SK-N-SH (cell line): ENCODE data around the gene WDR7. TPM values are rescaled to one million over a fixed set of nuclear protein-coding genes. Genes with fewer than 3 reads are reported as not detected.

ENCODE experiments used
- CTCF ChIA-PET: fragments of 300-600, 350-600 bp; formaldehyde crosslinking; extraction: SDS; loops from one replicate; lab custom pipeline; 2021; lab: Yijun Ruan, JAX
- POLR2A ChIA-PET: fragments of 350-600 bp; sonication (Branson Sonifier 250); formaldehyde crosslinking; extraction: SDS; loops from one replicate; lab custom pipeline; 2020; ENCODE audit warnings: antibody characterized with exemption, inconsistent platforms; lab: Yijun Ruan, JAX
- DNase-seq: peaks from one replicate; pipeline ENCODE4 v3.0.0; 2012
- H2AFZ ChIP-seq: fragments of 200-600 bp; sonication (generic); 2 replicates; pipeline ENCODE4 v1.8.1; 2016; ENCODE audit warnings: antibody characterized with exemption, mild to moderate bottlenecking, low read depth
- H3F3A ChIP-seq: fragments of 200-600 bp; sonication (generic); replicated peaks from 2 replicates; pipeline ENCODE3; 2016; ENCODE audit warnings: antibody characterized with exemption, mild to moderate bottlenecking; ENCODE audit not compliant: insufficient read depth
- H3K27ac ChIP-seq, 2 experiments: fragments of 200-500 bp in 1 of 2; fragments of 200-600 bp in 1 of 2; sonication (Bioruptor generic) in 1 of 2; sonication (generic), shearing (Covaris generic) in 1 of 2; 2 replicates each; pipeline versions ENCODE4 v1.5.1 to v1.6.1; 2014 to 2016; ENCODE audit warnings: low read depth in 2 of 2, inconsistent platforms in 1 of 2, low read length in 1 of 2, mild to moderate bottlenecking in 1 of 2, mixed read lengths in 1 of 2
- H3K27me3 ChIP-seq: fragments of 200-600 bp; sonication (generic), shearing (Covaris generic); 2 replicates; pipeline ENCODE4 v1.6.1; 2016; ENCODE audit warnings: mixed run types; ENCODE audit not compliant: insufficient read depth
- H3K36me3 ChIP-seq, 2 experiments: fragments of 200-500 bp in 1 of 2; fragments of 200-600 bp in 1 of 2; sonication (Bioruptor generic) in 1 of 2; sonication (generic) in 1 of 2; replicated peaks in 1 of 2; 2 replicates each; pipeline versions ENCODE3 to v1.5.1; 2014 to 2016; ENCODE audit warnings: low read length in 1 of 2, mild to moderate bottlenecking in 1 of 2; ENCODE audit not compliant: insufficient read depth in 2 of 2, control insufficient read depth in 1 of 2
- H3K4me1 ChIP-seq, 2 experiments: fragments of 200-500 bp in 1 of 2; fragments of 200-600 bp in 1 of 2; sonication (Bioruptor generic) in 1 of 2; sonication (generic), shearing (Covaris generic) in 1 of 2; 2 replicates each; pipeline versions ENCODE4 v1.5.1 to v1.6.1; 2014 to 2016; ENCODE audit warnings: low read depth in 1 of 2, low read length in 1 of 2, mixed run types in 1 of 2; ENCODE audit not compliant: insufficient read depth in 2 of 2, control insufficient read depth in 1 of 2
- H3K4me2 ChIP-seq: fragments of 200-600 bp; sonication (generic), shearing (Covaris generic); 2 replicates; pipeline ENCODE4 v1.6.1; 2017; ENCODE audit warnings: mixed run types
- H3K4me3 ChIP-seq, 2 experiments: fragments of 200-500 bp in 1 of 2; fragments of 200-600 bp in 1 of 2; sonication (Bioruptor generic) in 1 of 2; sonication (generic), shearing (Covaris generic) in 1 of 2; 2 replicates each; pipeline versions ENCODE4 v1.5.1 to v1.8.1; 2014 to 2016; ENCODE audit warnings: low read depth in 2 of 2, inconsistent platforms in 1 of 2, low read length in 1 of 2, mild to moderate bottlenecking in 1 of 2, mixed read lengths in 1 of 2, moderate library complexity in 1 of 2
- H3K79me2 ChIP-seq: fragments of 200-600 bp; sonication (generic); 2 replicates; pipeline ENCODE4 v1.8.1; 2017; ENCODE audit warnings: mild to moderate bottlenecking; ENCODE audit not compliant: insufficient read depth
- H3K9ac ChIP-seq: fragments of 200-600 bp; sonication (generic); 2 replicates; pipeline ENCODE4 v1.6.1; 2017; ENCODE audit warnings: mixed run types
- H3K9me2 ChIP-seq: fragments of 200-600 bp; sonication (generic); 2 replicates; pipeline ENCODE4 v1.6.1; 2017; ENCODE audit warnings: mixed run types
- H3K9me3 ChIP-seq: fragments of 200-600 bp; sonication (generic); 2 replicates; pipeline ENCODE4 v1.6.1; 2017; ENCODE audit warnings: mixed run types, mild to moderate bottlenecking, moderate library complexity
- H4K20me1 ChIP-seq: fragments of 200-600 bp; sonication (generic); 2 replicates; pipeline ENCODE4 v1.6.1; 2017; ENCODE audit warnings: mild to moderate bottlenecking, mixed run types; ENCODE audit not compliant: insufficient read depth
- CHD2 ChIP-seq: fragments of 150-350 bp; IDR thresholded peaks from 2 replicates; pipeline ENCODE4 v1.6.1; 2018; ENCODE audit warnings: low read length; ENCODE audit not compliant: partially characterized antibody
- GABPA ChIP-seq: IDR thresholded peaks from 2 replicates; pipeline ENCODE4 v1.4.0; 2012; ENCODE audit warnings: low read depth, mild to moderate bottlenecking
- MEF2A ChIP-seq: IDR thresholded peaks from 2 replicates; pipeline ENCODE4 v1.4.0; 2012; ENCODE audit warnings: low read depth, borderline replicate concordance
- NFIC ChIP-seq: IDR thresholded peaks from 2 replicates; pipeline ENCODE4 v1.4.0; 2012; ENCODE audit warnings: borderline replicate concordance
- NRF1 ChIP-seq: IDR thresholded peaks from 2 replicates; pipeline ENCODE4 v1.6.1; 2012; ENCODE audit warnings: low read depth, mild to moderate bottlenecking, low read length
- POLR2AphosphoS5 ChIP-seq: IDR thresholded peaks from 2 replicates; pipeline ENCODE4 v1.6.1; 2012; ENCODE audit warnings: low read depth, low read length
- RAD21 ChIP-seq: IDR thresholded peaks from 2 replicates; pipeline ENCODE4 v1.6.1; 2012; ENCODE audit warnings: mild to moderate bottlenecking, low read length
- RCOR1 ChIP-seq: fragments of 150-350 bp; IDR thresholded peaks from 2 replicates; pipeline ENCODE4 v1.6.1; 2017; ENCODE audit warnings: antibody characterized with exemption, low read length
- RFX5 ChIP-seq: IDR thresholded peaks from 2 replicates; pipeline ENCODE4 v1.6.1; 2012; ENCODE audit warnings: mild to moderate bottlenecking, improper control_type of control experiment, low read length
- SIN3A ChIP-seq: IDR thresholded peaks from 2 replicates; pipeline ENCODE4 v1.6.1; 2012; ENCODE audit warnings: low read depth, mild to moderate bottlenecking, low read length, moderate library complexity, borderline replicate concordance
- TEAD4 ChIP-seq: IDR thresholded peaks from 2 replicates; pipeline ENCODE4 v1.4.0; 2012; ENCODE audit warnings: mild to moderate bottlenecking, borderline replicate concordance; ENCODE audit not compliant: insufficient read depth
- USF1 ChIP-seq: IDR thresholded peaks from 2 replicates; pipeline ENCODE4 v1.4.0; 2012; ENCODE audit warnings: low read depth, borderline replicate concordance
- ZBTB33 ChIP-seq: IDR thresholded peaks from 2 replicates; pipeline ENCODE4 v1.4.0; 2012; ENCODE audit warnings: low read depth, borderline replicate concordance
- WGBS: methylation state at CpG from one replicate; pipeline ENCODE4 v1.1.6; 2017; ENCODE audit warnings: low lambda C conversion rate; 5-methylcytosine and 5-hydroxymethylcytosine counted together
- polyA plus RNA-seq, 3 experiments: library from polyadenylated mRNA; depleted of rRNA; stranded (reverse); fragments of >200 nt; gene quantifications; 2 replicates each; pipeline ENCODE4 v1.2.3, GENCODE V29; 2012
- small RNA-seq, 7 experiments: library from RNA; depleted of rRNA; stranded (forward); fragments of <200 nt; gene quantifications; one replicate each; pipeline ENCODE3, GENCODE V24; 2012

Gene WDR7
- polyA plus RNA-seq, 1 of the 3 experiments (the other 2 are of a cell fraction) = 4.1 TPM

DNA sequence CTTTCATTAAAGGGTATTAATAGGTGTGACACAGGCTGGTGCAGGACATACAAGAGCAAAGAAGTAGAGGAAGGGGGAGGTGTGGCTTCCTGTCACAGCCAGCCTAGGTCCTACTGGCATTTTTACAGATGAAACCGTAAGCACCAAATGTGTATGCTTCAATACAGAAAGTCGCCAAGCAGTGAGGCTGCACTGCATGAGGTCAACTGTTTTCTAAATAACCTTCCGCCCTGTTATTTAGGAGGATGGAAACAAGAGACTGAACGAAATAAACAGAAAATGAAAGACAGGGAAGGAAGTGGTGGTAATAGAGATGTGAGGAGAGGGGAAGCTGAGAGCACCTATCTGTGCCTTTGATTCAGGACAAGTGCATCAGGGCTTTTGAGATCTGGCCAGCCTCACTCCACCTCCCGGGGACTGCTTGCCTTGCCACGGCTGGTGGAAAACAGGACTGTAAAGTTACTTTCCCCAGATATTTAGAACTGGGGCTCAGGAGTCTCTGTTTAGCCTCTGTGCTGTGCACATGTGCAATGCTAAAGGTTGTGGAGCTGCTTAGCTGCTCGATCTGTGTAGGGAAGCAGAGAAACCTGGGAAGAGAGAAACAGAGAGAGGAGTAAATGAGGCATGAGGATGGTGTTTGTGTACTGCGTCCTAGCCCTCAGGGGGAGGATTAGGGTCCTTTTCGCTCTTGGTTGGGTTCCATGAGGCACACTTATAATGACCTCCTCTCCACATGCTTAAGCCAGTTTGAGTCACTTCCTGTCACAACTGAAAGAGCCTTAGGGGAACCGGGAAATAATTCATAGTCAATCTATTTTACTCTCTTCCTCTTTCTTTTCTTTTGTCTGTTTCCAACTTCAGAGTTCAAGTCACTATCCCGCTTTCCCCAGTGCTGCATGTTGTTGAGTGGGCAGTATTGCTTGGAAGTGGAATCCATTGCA is 433.4 kb downstream of the WDR7 start (continued):
- TF ChIP-seq RFX5 (no peak), NRF1 (no peak)

GRCh38 chr18:57085371-57085770 is 434.2 kb downstream of the WDR7 start:
- ChIA-PET CTCF (no interaction called here), POLR2A (no interaction called here)
- no peaks in the 10 kb centered on the region for H3K4me1 ChIP-seq
- H3K79me2 ChIP-seq = no peaks in the 10 kb centered on the region
- no peak for DNase-seq
- no peaks in the 10 kb centered on the region for H3K27me3 ChIP-seq
- no peaks in the 10 kb centered on the region for H4K20me1 ChIP-seq
- no peak overlapping the region for H2AFZ ChIP-seq
- no peaks in the 10 kb centered on the region for H3K9me3 ChIP-seq
- no peak overlapping the region for H3K4me2 ChIP-seq
- no peaks in the 10 kb centered on the region for H3F3A ChIP-seq
- H3K9me2 ChIP-seq = no peaks in the 10 kb centered on the region
- H3K27ac ChIP-seq = no peak overlapping the region
- TF ChIP-seq CHD2 (no peak), ZBTB33 (no peak), MEF2A (no peak), NFIC (no peak), TEAD4 (no peak), RAD21 (no peak), RCOR1 (no peak), POLR2AphosphoS5 (no peak), NRF1 (no peak)
- WGBS = 35% methylated on average over 7 of the region's 7 CpGs
- no peak overlapping the region for H3K9ac ChIP-seq
- no peaks in the 10 kb centered on the region for H3K36me3 ChIP-seq
- no peak overlapping the region for H3K4me3 ChIP-seq

DNA sequence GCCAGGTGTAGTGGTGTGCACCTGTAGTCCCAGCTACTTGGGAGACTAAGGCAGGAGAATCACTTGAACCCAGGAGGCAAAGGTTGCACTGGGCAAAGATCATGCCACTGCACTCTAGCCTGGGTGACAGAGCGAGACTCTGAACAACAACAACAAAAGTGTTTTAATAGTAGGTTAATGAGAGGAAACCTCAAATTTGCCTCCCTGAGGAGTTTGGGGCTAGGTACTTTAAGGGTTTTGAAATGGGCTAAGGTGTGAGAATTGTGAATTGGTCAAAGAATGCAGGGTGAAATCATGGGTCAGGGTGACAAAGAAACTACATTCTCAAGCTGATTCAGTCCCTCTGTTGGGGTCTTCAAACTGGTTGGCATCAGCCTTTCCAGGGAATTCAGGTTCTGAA is 435.0 kb downstream of the WDR7 start:
- no peak overlapping the region for H3K27ac ChIP-seq
- H3K9me3 ChIP-seq = no peaks in the 10 kb centered on the region
- CTCF ChIA-PET = interaction anchor here (2.1 kb wide), 1 partner anchor 352 kb away, joined by 5 read pairs; no protein-coding TSS in a partner anchor
- H2AFZ ChIP-seq = no peak overlapping the region
- POLR2A ChIA-PET = no interaction called here
- no peaks in the 10 kb centered on the region for H3K27me3 ChIP-seq
- H3K36me3 ChIP-seq = no peaks in the 10 kb centered on the region
- no peaks in the 10 kb centered on the region for H3K9me2 ChIP-seq
- no peak for TF ChIP-seq GABPA
- no peak for TF ChIP-seq SIN3A
- no peak for TF ChIP-seq USF1
- TF ChIP-seq RCOR1 = no peak
- no peak for TF ChIP-seq NRF1
- TF ChIP-seq POLR2AphosphoS5 = no peak
- H3F3A ChIP-seq = no peaks in the 10 kb centered on the region
- H4K20me1 ChIP-seq = no peaks in the 10 kb centered on the region
- no peaks in the 10 kb centered on the region for H3K79me2 ChIP-seq
- no peak overlapping the region for H3K4me3 ChIP-seq
- H3K4me2 ChIP-seq = no peak overlapping the region
- H3K9ac ChIP-seq = no peak overlapping the region
- no peaks in the 10 kb centered on the region for H3K4me1 ChIP-seq
- DNase-seq = no peak
- WGBS = 27% methylated on average over 1 of the region's 1 CpG

Small RNA genes within 50 kb of the gene (small RNA-seq; reads per million reads assigned to genes)
- gene RF00012 (0 reads per million in 7 experiments), gene RF00019 (0 reads per million in 7 experiments)

Other genes starting within 250 kb of the WDR7 start
- gene TXNL1, start 12.8 kb upstream of the WDR7 start, polyA plus RNA-seq (2012; rRNA removed) = 37.4 and 39.7 TPM in 2 replicates